GM21825 (cell line): ENCODE results near the gene CTNND2.

Source experiments
- ATAC-seq: cut with Tn5 transposase; IDR thresholded peaks from one replicate; pipeline ENCODE4 v1.9.1; 2021; ENCODE audit warnings: mild to moderate bottlenecking, moderate library complexity; ENCODE audit not compliant: unreplicated experiment

Gene CTNND2

GRCh38 chr5:11904265-11904906, at the start of gene CTNND2:
TSS of gene CTNND2 (minus strand) at chr5:11904446. CDS start at chr5:11903853, 593 bp downstream.
- ATAC-seq: no peak

DNA sequence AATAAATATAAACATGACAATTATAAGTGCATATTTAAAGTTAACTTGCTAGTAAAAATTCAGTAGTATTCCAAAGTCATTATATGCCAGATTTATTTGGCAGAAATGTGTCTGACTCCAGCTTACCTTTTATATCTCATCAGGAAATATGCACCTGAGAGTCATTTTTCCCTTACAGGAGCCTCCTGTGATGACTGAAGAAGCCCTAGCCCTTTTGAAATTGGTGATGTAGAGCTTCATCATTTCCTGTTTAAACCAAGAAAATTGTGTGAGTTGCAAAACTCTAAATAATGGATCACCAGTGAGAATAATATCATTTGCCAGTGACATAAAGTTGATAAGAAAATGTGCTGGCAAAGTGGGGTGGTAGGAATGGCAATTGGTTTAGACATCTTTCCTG, 42.1 kb upstream of the CTNND2 start:
- no peak for ATAC-seq

- no peak for ATAC-seq
These were observed 37.3 kb upstream of the CTNND2 start for GRCh38 chr5:11941566-11941965.

GRCh38 chr5:11931638-11932037, 27.4 kb upstream of the CTNND2 start:
- ATAC-seq: no peak

- no peak for ATAC-seq
These were observed 24.7 kb upstream of the CTNND2 start for GRCh38 chr5:11928909-11929308.

- no peak for ATAC-seq
These were observed 21.5 kb upstream of the CTNND2 start for GRCh38 chr5:11925701-11926100.

- ATAC-seq: no peak
These were observed 18.1 kb upstream of the CTNND2 start for GRCh38 chr5:11922394-11922793.

- no peak for ATAC-seq
These were observed 14.3 kb upstream of the CTNND2 start for GRCh38 chr5:11918463-11919045.

DNA sequence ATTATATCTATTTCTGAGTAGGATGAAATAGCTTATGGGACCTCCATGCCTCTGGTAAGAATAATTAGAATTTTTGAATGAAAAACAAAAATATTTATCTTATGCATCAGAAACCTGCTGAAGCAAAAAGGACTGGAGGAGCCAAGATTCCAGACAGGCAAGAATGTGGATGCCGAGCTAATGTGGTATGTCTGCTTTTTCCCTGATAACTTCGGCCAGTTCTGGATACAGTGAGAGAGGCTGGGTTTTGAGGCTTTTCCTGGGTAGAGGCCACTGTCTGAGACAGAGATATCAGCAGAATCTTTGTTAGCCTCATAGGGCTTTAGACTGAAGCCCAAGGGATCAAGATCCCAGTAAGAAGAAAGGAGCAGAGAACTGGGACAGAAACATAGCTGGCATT, 5.2 kb upstream of the CTNND2 start:
- ATAC-seq: no peak

DNA sequence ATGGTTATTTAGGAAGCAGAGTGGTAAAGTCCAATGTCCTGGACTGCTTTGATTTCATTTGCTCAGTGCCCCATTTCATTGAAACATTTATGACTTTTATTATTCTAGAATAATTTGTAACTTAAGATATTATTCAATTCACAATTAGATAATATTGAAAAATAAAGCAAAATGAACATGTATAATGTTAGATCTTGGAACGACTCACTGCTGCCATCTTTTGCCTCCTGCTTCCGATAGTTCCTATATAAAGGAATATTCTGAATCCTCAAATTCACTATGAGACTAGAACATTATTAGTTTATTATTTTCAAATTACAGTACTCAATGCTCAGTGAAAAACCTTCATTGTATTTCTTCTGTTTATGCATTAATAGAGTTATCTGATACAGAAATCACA, 2.3 kb upstream of the CTNND2 start:
- no peak for ATAC-seq

DNA sequence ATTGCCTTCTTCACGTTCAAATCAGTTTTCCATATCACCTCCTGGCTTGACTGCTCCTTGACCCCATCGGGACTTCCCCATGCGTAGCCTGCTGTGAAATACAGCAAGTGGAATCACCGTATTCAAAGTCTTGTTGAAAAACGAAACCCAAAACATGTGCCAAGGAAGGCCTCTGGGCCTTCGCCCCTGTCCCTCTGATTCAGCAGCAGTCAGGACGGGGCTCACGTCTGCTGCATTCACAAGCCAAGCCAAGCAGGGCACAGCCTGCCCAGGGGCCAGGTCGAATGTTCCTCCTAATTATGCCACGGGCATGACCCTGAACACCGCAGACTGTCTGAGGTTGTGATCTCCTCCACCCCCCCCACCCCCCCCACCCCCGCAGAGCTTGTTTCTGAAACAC, 960 bp upstream of the CTNND2 start:
- no peak for ATAC-seq

GRCh38 chr5:11903614-11904264, 507 bp downstream of the CTNND2 start:
- no peak for ATAC-seq

GRCh38 chr5:11903121-11903613, 1.1 kb downstream of the CTNND2 start:
- ATAC-seq: no peak

DNA sequence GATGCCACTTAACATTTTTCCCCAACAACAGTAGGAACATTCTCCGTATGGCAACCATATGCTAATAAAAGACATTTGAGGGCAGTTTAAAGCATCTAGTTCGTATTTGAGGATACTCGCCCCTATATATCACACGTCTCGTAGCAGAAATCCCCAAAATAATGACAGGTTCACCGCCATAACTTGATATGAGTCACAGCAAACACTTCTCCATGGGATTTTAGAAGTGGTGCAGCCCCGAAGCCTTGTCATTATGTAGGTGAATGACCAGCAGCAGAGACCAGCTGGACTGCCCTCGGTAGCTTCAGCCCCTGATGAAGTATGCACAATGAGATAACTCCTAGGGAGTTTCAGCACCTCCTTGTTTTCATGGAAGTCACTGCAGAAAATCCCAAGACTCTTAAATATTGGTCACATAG, 2.0 kb downstream of the CTNND2 start:
- no peak for ATAC-seq

- ATAC-seq: no peak
These were observed 5.5 kb downstream of the CTNND2 start for GRCh38 chr5:11898787-11899186.

DNA sequence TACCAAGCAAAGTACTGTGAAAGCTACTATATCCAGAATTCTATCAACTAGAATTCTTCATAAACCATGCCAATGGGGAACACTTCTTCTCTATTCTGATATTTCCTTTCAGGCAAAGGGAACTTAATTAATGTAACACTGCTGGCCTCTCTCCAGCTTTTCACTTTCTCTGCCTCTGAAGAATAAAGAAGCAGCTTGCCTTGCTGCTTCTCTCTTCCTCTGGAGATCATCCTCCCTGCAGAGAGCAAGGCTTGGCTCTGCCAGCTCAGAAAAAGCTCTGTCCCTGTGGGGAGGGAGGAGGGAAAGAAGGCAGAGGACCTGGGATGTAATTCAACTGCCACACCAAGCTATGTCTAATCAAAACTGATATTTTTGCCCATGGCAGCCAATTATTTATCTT, 6.5 kb downstream of the CTNND2 start:
- ATAC-seq: no peak

GRCh38 chr5:11894992-11895391, 9.3 kb downstream of the CTNND2 start:
- ATAC-seq: no peak

- ATAC-seq: no peak
These were observed 11.4 kb downstream of the CTNND2 start for GRCh38 chr5:11892832-11893231.

DNA sequence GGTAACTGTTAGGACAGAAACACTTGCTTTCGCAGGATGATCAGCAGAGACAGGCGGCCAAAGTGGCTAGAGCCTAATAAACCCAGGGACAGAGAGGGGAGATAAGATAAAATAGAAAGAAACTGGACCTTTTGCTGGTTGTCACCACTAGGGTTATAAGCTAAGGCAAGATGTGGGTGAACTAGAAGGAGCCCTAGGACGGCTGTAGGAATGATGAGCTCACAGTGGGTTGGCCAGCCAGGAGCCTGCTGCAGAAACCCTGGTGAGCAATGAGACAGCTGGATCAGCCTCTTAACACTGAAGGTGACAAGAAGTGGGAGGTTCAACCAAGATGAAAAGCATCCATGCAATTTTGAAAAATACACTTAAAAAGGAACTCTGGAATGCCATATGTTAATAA, 13.5 kb downstream of the CTNND2 start:
- ATAC-seq: no peak

DNA sequence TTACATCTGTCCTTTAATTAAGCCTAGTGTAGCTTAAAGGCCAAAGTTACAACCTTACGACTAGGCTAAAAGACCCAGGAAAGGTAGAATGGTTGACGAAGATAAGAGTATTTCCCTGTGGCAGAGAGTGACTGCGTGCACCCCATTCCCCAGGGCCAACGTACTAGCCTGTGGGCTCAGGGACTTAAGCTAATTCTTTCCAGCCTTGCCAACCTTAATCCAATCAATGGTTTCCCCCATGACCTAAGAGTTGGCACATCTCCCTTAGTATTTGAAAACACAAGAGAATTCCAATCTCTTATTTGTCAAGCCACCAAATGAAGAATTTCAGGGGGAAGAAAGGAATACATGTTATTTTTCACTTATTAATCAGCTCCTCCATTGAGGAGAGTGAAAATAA, 16.0 kb downstream of the CTNND2 start:
- no peak for ATAC-seq

GRCh38 chr5:11878814-11879213, 25.4 kb downstream of the CTNND2 start:
- no peak for ATAC-seq

- no peak for ATAC-seq
These were observed 30.7 kb downstream of the CTNND2 start for GRCh38 chr5:11873587-11873986.
